Breast epithelium (tissue), 3 donors: ENCODE results near the gene PRRT1.

Experiments
- POLR2AphosphoS5 ChIP-seq, 3 donors: sonication (generic); formaldehyde crosslinking; IDR thresholded peaks; one replicate each; pipeline ENCODE4 v1.6.1; 2017; ENCODE audit warnings: antibody characterized with exemption in 3 of 3
- TF ChIP-seq, protein P1 (sequence below), 3 donors: fragments of 450-650 bp; IDR thresholded peaks; one replicate each; pipeline ENCODE4 v1.5.1; 2016 to 2017; ENCODE audit warnings: antibody characterized with exemption in 3 of 3, mild to moderate bottlenecking in 3 of 3, moderate library complexity in 3 of 3

GRCh38 chr6:32108727-32109113 lies 43.0 kb downstream of the PRRT1 start:
- no peak for TF ChIP-seq POLR2AphosphoS5 (IDR thresholded peaks at IDR 0.05)
- TF ChIP-seq, protein P1, sequence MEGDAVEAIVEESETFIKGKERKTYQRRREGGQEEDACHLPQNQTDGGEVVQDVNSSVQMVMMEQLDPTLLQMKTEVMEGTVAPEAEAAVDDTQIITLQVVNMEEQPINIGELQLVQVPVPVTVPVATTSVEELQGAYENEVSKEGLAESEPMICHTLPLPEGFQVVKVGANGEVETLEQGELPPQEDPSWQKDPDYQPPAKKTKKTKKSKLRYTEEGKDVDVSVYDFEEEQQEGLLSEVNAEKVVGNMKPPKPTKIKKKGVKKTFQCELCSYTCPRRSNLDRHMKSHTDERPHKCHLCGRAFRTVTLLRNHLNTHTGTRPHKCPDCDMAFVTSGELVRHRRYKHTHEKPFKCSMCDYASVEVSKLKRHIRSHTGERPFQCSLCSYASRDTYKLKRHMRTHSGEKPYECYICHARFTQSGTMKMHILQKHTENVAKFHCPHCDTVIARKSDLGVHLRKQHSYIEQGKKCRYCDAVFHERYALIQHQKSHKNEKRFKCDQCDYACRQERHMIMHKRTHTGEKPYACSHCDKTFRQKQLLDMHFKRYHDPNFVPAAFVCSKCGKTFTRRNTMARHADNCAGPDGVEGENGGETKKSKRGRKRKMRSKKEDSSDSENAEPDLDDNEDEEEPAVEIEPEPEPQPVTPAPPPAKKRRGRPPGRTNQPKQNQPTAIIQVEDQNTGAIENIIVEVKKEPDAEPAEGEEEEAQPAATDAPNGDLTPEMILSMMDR (IDR thresholded peaks at IDR 0.05): no peak
